GM20000 (cell line): Measurements from ENCODE around the gene CARF.
"Not testable (repeated sequence)": the region's sequence is repeated elsewhere in the genome, so short reads cannot be mapped to it uniquely, and the experiment has no call there.

ENCODE experiments used
- DNase-seq: peaks from one replicate; pipeline ENCODE4 v3.0.0; 2012; ENCODE audit warnings: low spot score
- CTCF ChIP-seq: IDR thresholded peaks from 2 replicates; pipeline ENCODE4 v1.5.1; 2012; ENCODE audit warnings: mild to moderate bottlenecking, control low read depth; ENCODE audit errors: extremely low read depth, missing control alignments

CARF gene

GRCh38 chr2:202976809-202977208 is 64.7 kb downstream of the CARF start:
- TF ChIP-seq CTCF: no peak
- DNase-seq: no peak

- no peak for TF ChIP-seq CTCF
- no peak for DNase-seq
These were observed 70.9 kb downstream of the CARF start for GRCh38 chr2:202982779-202983491.

- DNase-seq: no peak
- no peak for TF ChIP-seq CTCF
These were observed 77.7 kb downstream of the CARF start for GRCh38 chr2:202989749-202990148.

GRCh38 chr2:202990501-202990900 is 78.4 kb downstream of the CARF start:
- DNase-seq: no peak
- no peak for TF ChIP-seq CTCF

- DNase-seq: not testable (repeated sequence)
These were observed 85.0 kb downstream of the CARF start for GRCh38 chr2:202997113-202997512.

GRCh38 chr2:203002054-203002821 is 90.2 kb downstream of the CARF start:
- DNase-seq: no peak
- no peak for TF ChIP-seq CTCF

- no peak for TF ChIP-seq CTCF
- no peak for DNase-seq
These were observed 91.6 kb downstream of the CARF start for GRCh38 chr2:203003716-203004115.
